Measurements from ENCODE around the gene SSR4.

The SSR4 gene

DNA sequence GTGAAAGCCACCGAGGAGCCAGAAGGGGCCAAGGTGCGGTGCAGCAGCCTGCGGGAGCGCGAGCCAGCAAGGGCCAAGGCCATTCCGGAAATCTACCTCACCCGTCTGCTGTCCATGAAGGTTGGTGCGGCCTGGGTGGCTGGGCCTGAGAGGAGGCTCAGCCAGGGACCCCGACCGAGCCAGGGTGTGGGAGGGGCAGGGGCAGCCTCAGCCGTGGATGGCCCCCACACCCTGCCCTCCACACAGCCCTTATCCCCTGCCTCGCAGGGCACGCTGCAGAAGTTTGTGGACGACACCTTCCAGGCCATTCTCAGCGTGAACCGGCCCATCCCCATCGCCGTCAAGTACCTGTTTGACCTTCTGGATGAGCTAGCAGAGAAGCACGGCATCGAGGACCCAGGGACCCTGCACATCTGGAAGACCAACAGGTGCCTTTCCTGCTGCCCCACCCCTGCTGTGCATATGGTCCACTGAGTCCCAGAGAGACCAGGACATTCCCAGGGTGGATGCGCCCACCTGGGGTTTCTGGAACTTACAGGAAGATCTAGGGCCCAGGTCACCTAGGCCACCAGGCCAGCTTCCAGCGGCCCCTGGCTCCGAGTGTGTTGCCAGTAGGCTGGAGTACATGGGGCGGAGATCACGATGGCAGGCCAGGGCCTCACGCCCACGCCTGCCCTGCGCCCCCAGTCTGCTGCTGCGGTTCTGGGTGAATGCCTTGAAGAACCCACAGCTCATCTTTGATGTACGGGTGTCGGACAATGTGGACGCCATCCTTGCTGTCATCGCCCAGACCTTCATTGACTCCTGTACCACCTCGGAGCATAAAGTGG, 17.0 kb upstream of the SSR4 start:
- Histone ChIP-seq H3K9ac (ENCODE audit: low read length) (no peak overlapping the region), H3K9me3 (ENCODE audit: low read length) (no peaks in the 10 kb centered on the region), H3K27me3 (ENCODE audit: control insufficient read depth in 1 of 2, insufficient read depth in 2 of 2, low read length in 2 of 2) (peaks cover 0 to 10% of the 10 kb centered on the region in 2 donors), H3K27ac (ENCODE audit: low read depth, low read length) (no peak overlapping the region), H3K36me3 (ENCODE audit: insufficient read depth, low read length) (no peaks in the 10 kb centered on the region), H3K4me3 (ENCODE audit: low read depth in 1 of 2, low read length in 2 of 2) (no peak overlapping the region), H3K4me1 (ENCODE audit: insufficient read depth, low read length) (peaks cover 7% of the 10 kb centered on the region)

DNA sequence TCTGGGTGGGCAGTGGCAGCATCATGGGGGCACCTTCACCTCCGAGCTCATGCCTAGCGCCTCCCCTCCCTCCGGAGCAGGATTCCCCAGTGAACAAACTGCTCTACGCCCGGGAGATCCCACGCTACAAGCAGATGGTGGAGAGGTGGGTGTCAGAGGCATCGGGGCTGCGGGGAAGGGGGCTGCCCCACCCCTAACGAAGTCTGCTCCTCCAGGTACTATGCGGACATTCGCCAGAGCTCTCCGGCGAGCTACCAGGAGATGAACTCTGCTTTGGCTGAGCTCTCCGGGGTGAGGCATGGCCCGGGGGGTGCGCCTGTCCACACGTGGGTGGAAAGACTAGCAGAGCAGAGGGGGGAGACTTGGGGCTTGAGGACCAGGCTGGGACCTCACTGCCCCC, 16.3 kb upstream of the SSR4 start:
- Histone ChIP-seq H3K4me1 (ENCODE audit: insufficient read depth, low read length) (peaks cover 7% of the 10 kb centered on the region), H3K27me3 (ENCODE audit: control insufficient read depth in 1 of 2, insufficient read depth in 2 of 2, low read length in 2 of 2) (peaks cover 0 to 10% of the 10 kb centered on the region in 2 donors), H3K36me3 (ENCODE audit: insufficient read depth, low read length) (no peaks in the 10 kb centered on the region), H3K9ac (ENCODE audit: low read length) (no peak overlapping the region), H3K27ac (ENCODE audit: low read depth, low read length) (no peak overlapping the region), H3K4me3 (ENCODE audit: low read depth in 1 of 2, low read length in 2 of 2) (no peak overlapping the region), H3K9me3 (ENCODE audit: low read length) (no peaks in the 10 kb centered on the region)

DNA sequence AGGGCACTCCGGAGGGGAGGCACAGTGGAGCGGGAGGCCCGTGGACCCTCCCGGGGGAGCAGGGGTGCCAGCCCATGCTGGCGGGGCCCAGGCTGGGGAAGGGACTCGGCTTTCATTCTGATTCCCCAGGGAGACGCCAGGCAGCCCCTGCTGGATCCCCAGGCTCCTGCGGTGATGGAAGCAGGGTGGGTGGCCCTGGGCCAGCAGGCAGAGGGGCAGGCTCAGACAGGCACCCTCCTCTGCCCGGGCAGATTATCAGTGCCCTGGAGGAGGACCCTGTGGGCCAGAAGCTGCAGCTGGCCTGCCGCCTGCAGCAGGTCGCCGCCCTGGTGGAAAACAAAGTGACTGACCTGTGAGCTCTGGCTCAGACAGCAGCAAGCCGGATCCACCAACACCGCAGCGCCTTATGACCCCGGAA, 15.8 kb upstream of the SSR4 start:
- Histone ChIP-seq H3K4me3 (ENCODE audit: low read depth in 1 of 2, low read length in 2 of 2) (no peak overlapping the region), H3K27ac (ENCODE audit: low read depth, low read length) (no peak overlapping the region), H3K9me3 (ENCODE audit: low read length) (no peaks in the 10 kb centered on the region), H3K9ac (ENCODE audit: low read length) (no peak overlapping the region), H3K27me3 (ENCODE audit: control insufficient read depth in 1 of 2, insufficient read depth in 2 of 2, low read length in 2 of 2) (peaks cover 0 to 10% of the 10 kb centered on the region in 2 donors), H3K4me1 (ENCODE audit: insufficient read depth, low read length) (peaks cover 7% of the 10 kb centered on the region), H3K36me3 (ENCODE audit: insufficient read depth, low read length) (no peaks in the 10 kb centered on the region)

DNA sequence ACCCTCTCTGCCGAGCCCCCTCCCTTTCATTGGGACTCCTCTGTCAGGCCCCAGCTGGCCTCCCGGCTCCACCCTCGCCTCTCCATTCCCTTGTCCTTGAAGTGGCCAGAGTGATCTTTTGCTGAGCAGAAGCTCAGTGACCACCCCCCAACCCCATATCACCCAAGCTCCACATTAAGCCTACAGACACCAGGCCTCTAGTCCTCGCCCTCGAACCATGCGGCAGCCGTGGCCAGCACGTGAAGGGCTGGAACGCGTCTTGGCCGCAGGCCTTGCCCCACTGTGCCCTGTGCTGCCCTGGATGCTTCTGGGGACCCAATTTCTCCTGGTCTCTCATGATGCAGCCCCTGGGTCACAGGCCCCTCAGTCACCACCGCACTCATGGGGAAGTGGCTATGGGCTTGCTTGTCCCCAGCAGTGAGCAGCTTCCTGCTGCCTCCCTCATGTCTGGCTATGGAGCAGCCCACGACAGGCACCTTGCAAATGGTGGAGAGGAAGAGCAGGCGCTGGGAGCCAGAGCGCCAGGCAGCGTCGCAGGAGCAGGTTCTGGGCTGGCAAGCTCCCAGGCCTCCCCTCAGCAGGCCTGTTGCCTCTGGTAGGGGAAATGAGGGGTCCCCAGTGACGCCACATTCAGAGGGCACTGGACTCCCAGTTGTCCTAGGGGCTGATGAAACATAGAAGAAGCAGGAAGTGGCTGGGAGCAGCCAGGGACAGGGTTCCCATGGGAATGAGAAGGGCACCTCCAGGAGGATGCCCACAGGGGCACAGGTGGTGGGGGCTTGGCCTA, 14.4 kb upstream of the SSR4 start:
- H3K4me3 ChIP-seq (ENCODE audit: low read depth in 1 of 2, low read length in 2 of 2), result no peak overlapping the region
- no peaks in the 10 kb centered on the region for H3K9me3 ChIP-seq (ENCODE audit: low read length)
- peak overlapping the region; percentile 63 for H3K27ac ChIP-seq (ENCODE audit: low read depth, low read length)
- H3K9ac ChIP-seq (ENCODE audit: low read length), result no peak overlapping the region
- H3K36me3 ChIP-seq (ENCODE audit: insufficient read depth, low read length), result no peaks in the 10 kb centered on the region
- peaks cover 7% of the 10 kb centered on the region for H3K4me1 ChIP-seq (ENCODE audit: insufficient read depth, low read length)
- peaks cover 0 to 10% of the 10 kb centered on the region in 2 donors for H3K27me3 ChIP-seq (ENCODE audit: control insufficient read depth in 1 of 2, insufficient read depth in 2 of 2, low read length in 2 of 2)

DNA sequence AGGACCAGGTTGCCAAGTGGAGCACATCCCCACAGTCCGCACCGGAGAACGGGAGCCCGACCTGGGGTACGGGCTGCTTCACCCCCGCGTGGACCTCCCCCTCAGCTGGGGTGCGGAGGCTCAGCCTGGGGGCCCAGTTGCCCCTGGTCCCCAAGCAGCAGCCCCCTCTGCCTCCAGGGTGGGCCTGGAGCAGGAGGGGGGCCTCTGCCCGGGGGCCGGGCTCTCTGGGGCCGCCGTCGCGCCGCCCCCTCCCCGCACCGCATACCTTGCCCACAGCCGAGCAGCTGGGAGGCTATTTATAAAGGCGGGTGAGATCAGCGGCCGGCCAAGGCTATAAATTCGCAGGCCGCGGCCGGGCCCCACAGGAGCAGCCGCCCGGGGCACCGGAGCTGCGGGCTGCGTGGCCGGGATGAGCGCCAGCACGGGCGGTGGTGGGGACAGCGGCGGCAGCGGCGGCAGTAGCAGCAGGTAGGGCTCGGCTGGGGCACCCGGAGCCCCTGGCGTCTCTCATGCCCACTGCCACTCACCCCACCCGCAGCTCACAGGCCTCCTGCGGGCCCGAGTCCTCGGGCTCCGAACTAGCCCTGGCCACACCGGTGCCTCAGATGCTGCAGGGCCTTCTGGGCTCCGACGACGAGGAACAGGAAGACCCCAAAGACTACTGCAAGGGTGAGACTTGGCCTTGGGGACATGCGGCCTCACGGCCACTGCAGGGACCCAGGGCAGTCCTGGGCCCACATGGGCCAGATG, 13.6 kb upstream of the SSR4 start, which contains the start of gene SRPK3:
TSS of gene SRPK3 (plus strand) at position 364 of the 750 bp plus-strand sequence. CDS start at position 410, 46 bp downstream.
- Histone ChIP-seq H3K27ac (ENCODE audit: low read depth, low read length) (peak within 1 kb of the TSS; percentile 63), H3K27me3 (ENCODE audit: control insufficient read depth in 1 of 2, insufficient read depth in 2 of 2, low read length in 2 of 2) (peaks cover 0 to 15% of the 10 kb centered on the region in 2 donors), H3K4me1 (ENCODE audit: insufficient read depth, low read length) (peaks cover 7% of the 10 kb centered on the region), H3K36me3 (ENCODE audit: insufficient read depth, low read length) (peaks cover 2% of the 10 kb centered on the region), H3K9ac (ENCODE audit: low read length) (no peak within 1 kb of the TSS), H3K4me3 (ENCODE audit: low read depth in 1 of 2, low read length in 2 of 2) (peak within 1 kb of the TSS in 1 of 2 donors; percentile 23), H3K9me3 (ENCODE audit: low read length) (no peaks in the 10 kb centered on the region)

DNA sequence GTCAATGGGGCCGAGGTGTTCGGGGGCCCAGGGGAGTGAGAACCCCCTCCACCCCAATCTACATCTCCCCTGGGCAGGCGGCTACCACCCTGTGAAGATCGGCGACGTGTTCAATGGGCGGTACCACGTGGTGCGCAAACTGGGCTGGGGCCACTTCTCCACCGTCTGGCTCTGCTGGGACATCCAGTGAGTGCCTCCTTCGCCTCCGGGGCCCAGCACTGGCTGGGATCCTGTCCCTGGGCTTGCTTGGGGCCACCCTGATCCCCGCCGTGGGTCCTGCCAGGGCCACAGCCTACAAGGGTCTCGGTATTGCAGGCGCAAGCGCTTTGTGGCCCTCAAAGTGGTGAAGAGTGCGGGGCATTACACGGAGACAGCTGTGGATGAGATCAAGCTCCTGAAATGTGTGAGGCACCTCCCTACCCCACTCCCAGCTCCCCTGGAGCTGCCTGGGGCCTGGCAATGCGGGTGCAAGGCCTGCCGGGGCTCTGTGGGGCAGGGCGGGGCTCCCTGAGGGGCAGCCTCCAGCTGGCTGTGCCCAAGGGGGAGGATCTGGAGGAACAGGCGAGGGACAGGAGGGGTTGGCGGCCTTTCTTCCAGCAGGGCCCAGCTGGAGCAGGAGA, 12.9 kb upstream of the SSR4 start:
- H3K4me3 ChIP-seq (ENCODE audit: low read depth in 1 of 2, low read length in 2 of 2), result peak overlapping the region in 1 of 2 donors; percentile 23
- peaks cover 0 to 18% of the 10 kb centered on the region in 2 donors for H3K27me3 ChIP-seq (ENCODE audit: control insufficient read depth in 1 of 2, insufficient read depth in 2 of 2, low read length in 2 of 2)
- H3K9ac ChIP-seq (ENCODE audit: low read length), result no peak overlapping the region
- H3K27ac ChIP-seq (ENCODE audit: low read depth, low read length), result peak overlapping the region; percentile 63
- peaks cover 9% of the 10 kb centered on the region for H3K36me3 ChIP-seq (ENCODE audit: insufficient read depth, low read length)
- peaks cover 7% of the 10 kb centered on the region for H3K4me1 ChIP-seq (ENCODE audit: insufficient read depth, low read length)
- no peaks in the 10 kb centered on the region for H3K9me3 ChIP-seq (ENCODE audit: low read length)

DNA sequence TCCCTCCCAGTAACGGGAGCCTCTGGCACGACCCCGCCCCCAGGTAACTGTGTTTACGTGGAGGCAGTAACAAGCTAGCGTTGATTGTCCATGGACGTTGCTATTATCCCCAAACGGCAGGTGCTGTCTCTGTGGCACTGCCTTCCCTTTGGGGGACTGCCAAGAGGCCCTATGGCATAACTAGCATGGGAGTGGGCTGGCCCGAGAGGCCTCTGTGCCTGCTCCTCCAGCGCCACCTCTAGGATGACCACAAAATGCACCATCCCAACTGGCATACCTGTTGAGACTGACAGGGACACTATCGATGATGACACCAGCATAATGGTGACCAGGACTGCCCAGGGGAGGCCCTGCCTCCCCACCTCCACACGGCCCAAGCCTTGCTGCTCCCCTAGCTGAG, 12.2 kb upstream of the SSR4 start:
- no peak overlapping the region for H3K9ac ChIP-seq (ENCODE audit: low read length)
- no peaks in the 10 kb centered on the region for H3K9me3 ChIP-seq (ENCODE audit: low read length)
- no peak overlapping the region for H3K4me3 ChIP-seq (ENCODE audit: low read depth in 1 of 2, low read length in 2 of 2)
- H3K27ac ChIP-seq (ENCODE audit: low read depth, low read length), result peak overlapping the region; percentile 63
- H3K27me3 ChIP-seq (ENCODE audit: control insufficient read depth in 1 of 2, insufficient read depth in 2 of 2, low read length in 2 of 2), result peaks cover 0 to 23% of the 10 kb centered on the region in 2 donors
- peaks cover 9% of the 10 kb centered on the region for H3K36me3 ChIP-seq (ENCODE audit: insufficient read depth, low read length)
- peaks cover 7% of the 10 kb centered on the region for H3K4me1 ChIP-seq (ENCODE audit: insufficient read depth, low read length)

DNA sequence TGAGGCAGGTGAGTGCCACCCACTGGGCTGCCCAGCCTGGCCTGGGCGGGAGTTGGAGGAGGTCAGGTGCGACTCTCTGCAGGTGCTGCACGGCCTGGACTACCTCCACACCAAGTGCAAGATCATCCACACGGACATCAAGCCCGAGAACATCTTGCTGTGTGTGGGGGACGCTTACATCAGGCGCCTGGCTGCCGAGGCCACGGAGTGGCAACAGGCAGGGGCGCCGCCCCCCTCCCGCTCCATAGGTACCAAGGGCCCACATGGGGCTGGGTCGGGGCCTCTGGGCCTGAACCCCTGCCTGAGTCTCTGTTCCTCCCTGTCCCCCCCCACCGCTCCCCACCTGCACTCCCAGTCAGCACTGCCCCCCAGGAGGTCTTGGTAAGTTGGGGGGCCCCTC, 11.6 kb upstream of the SSR4 start:
- peaks cover 9% of the 10 kb centered on the region for H3K36me3 ChIP-seq (ENCODE audit: insufficient read depth, low read length)
- H3K9ac ChIP-seq (ENCODE audit: low read length), result no peak overlapping the region
- no peaks in the 10 kb centered on the region for H3K9me3 ChIP-seq (ENCODE audit: low read length)
- H3K4me3 ChIP-seq (ENCODE audit: low read depth in 1 of 2, low read length in 2 of 2), result no peak overlapping the region
- H3K27me3 ChIP-seq (ENCODE audit: control insufficient read depth in 1 of 2, insufficient read depth in 2 of 2, low read length in 2 of 2), result peaks cover 0 to 23% of the 10 kb centered on the region in 2 donors
- H3K4me1 ChIP-seq (ENCODE audit: insufficient read depth, low read length), result peaks cover 7% of the 10 kb centered on the region
- H3K27ac ChIP-seq (ENCODE audit: low read depth, low read length), result no peak overlapping the region

DNA sequence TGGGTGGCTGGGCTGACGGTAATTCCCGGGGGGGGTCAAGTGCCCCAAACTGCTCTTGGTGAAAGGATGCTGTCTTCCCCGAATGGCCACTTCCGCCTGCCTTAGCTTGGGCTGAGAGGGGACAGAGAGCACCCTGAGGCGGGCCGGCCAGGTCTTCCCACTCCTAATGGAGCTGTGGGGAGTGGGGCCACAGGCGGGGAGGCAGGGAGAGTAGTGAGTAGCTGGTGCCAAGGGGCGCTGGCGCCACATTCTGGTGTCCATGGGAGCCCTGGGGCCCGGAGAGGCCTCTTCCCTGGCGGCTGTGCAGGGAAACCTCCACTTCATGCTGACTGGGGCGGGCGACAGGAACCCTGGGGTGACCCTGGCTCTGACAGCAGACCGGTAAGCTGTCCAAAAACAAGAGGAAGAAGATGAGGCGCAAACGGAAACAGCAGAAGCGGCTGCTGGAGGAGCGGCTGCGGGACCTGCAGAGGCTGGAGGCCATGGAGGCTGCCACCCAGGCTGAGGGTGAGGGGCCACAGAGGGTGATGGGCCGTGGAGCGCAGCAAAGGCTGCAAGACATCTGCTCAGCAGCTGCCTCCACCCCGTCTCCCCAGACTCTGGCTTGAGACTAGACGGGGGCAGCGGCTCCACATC, 11.0 kb upstream of the SSR4 start:
- peaks cover 0 to 23% of the 10 kb centered on the region in 2 donors for H3K27me3 ChIP-seq (ENCODE audit: control insufficient read depth in 1 of 2, insufficient read depth in 2 of 2, low read length in 2 of 2)
- no peak overlapping the region for H3K4me3 ChIP-seq (ENCODE audit: low read depth in 1 of 2, low read length in 2 of 2)
- H3K36me3 ChIP-seq (ENCODE audit: insufficient read depth, low read length), result peaks cover 9% of the 10 kb centered on the region
- H3K9me3 ChIP-seq (ENCODE audit: low read length), result no peaks in the 10 kb centered on the region
- H3K9ac ChIP-seq (ENCODE audit: low read length), result no peak overlapping the region
- H3K27ac ChIP-seq (ENCODE audit: low read depth, low read length), result no peak overlapping the region
- peaks cover 7% of the 10 kb centered on the region for H3K4me1 ChIP-seq (ENCODE audit: insufficient read depth, low read length)

DNA sequence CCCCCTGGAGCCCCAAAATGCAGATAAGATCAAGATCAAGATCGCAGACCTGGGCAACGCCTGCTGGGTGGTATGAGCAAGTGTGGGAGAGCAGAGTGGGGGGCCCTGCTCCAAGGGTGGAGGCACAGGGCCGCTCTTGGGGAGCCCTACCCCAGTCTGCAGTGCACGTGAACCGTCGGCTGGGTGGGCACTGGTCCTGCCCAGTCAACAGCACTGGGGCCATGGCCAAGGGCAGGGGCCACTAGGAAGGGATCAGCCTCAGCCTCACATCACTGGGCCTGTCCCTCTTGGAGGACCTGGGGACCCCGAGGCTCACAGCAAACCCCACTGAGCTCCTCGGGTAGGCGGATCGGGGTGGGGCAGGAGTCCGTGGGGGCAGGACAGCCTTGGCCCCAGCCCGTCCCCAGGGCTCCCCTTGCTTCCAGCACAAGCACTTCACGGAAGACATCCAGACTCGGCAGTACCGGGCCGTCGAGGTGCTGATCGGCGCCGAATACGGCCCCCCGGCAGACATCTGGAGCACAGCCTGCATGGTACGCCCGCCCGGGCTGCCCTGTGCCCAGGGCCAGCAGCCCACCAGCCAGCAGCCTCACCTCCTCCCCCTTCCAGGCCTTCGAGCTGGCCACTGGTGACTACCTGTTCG, 10.0 kb upstream of the SSR4 start:
- no peaks in the 10 kb centered on the region for H3K9me3 ChIP-seq (ENCODE audit: low read length)
- H3K27me3 ChIP-seq (ENCODE audit: control insufficient read depth in 1 of 2, insufficient read depth in 2 of 2, low read length in 2 of 2), result peaks cover 0 to 23% of the 10 kb centered on the region in 2 donors
- peaks cover 9% of the 10 kb centered on the region for H3K36me3 ChIP-seq (ENCODE audit: insufficient read depth, low read length)
- no peak overlapping the region for H3K27ac ChIP-seq (ENCODE audit: low read depth, low read length)
- no peak overlapping the region for H3K4me3 ChIP-seq (ENCODE audit: low read depth in 1 of 2, low read length in 2 of 2)
- H3K4me1 ChIP-seq (ENCODE audit: insufficient read depth, low read length), result peaks cover 7% of the 10 kb centered on the region
- H3K9ac ChIP-seq (ENCODE audit: low read length), result no peak overlapping the region
